HG02571 (cell line): ENCODE measurements around the gene TMEM95.

Source experiments
- ATAC-seq: cut with Tn5 transposase; IDR thresholded peaks from one replicate; pipeline ENCODE4 v1.9.1; 2021; ENCODE audit warnings: mild to moderate bottlenecking, moderate library complexity; ENCODE audit not compliant: unreplicated experiment

The TMEM95 gene

DNA sequence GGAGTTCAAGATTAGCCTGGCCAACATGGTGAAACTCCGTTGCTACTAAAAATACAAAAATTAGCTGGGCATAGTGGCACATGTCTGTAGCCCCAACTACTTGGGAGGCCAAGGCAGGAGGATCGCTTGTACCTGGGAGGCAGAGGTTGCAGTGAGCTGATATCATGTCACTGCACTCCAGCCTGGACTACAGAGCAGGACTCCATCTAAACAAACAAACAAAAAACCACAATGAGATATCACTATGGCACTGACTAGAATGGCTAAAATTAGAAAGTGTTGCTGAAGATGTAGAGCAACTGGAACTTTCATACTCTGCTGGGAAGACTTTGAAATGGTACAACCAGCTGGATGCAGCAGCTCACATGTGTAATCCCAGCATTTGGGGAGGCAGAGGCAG lies 19.4 kb downstream of the TMEM95 start:
- ATAC-seq = no peak

DNA sequence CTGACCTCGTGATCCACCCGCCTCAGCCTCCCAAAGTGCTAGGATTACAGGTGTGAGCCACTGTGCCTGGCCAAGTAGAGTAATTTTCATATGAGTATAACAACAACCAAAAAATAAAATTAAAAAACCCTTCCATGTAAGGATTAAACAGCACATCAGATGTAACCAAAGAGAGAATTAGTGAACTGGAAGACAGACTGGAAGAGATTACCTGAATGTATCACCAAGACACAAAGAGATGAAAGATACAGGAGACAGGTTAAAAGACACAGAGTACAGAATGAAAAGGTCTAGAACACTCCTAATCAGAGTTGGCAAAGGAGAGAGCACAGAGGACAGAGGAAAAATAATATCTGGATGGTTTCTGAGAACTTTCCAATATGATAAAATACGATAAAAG lies 24.2 kb downstream of the TMEM95 start:
- ATAC-seq = no peak

DNA sequence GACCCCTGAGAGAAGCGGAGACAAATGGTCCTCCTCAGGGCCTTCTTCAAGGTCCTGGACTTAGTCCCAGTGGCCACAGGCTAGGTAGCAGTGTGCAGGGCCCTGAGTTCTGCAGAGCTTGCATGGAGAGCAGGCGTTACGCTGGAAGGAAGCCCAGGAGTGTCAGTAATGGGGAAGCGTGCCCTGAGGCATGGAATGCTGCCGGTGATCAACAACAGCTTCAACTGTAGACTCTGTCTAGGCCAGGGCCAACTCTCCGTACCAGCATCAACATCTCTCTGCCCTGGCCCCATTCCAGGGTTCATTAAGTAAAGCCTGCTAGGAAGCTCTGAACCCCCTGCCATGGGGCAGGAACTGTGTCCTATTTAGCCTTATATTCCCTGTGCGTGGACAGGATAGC lies 25.4 kb downstream of the TMEM95 start:
- no peak for ATAC-seq

DNA sequence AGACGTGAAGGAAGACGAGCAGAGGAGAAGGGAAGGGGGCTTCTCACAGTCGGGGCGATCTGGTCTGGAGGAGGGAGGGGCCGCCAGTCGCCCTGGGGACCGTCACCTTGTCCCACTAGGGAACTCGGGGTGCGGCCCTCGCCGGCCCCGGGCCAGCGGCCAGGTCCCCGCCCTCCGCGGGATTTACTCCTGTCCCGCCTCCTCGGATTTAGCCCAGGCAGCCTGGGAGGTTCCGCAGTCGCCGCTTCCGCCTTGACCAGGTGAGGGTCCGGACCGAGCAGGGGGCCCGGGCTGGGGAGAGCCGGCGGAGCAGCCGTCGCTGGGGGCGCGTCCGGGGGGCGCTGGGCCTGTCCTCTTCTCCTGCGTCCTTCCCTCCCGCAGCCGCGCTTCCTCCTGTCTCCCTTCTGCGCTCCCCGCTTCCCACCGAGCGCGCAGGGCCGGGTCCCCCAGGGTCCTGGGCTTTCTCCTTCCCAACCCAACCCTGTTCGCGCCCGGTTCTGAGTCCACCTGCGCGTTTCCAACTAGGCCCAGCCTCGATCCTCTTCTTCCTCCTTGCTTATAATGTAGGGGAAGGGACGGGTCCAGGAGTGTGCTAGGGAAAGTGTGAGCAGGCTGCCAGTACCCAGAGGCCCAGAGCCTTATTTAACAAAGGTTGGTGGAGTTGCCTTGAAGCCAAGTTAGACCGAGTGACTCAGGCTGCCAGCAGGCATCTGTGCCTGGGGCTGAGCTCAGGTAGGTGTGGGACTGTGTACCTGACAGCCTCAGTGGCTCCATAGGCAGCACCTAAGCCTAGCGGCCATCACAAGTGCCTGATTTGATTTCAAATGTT lies 26.1 kb downstream of the TMEM95 start, which contains the start of gene TNK1:
TSS of gene TNK1 (plus strand) at position 235 of the 829 bp plus-strand sequence. CDS start 1,838 bp downstream, outside the sequence.
- no peak for ATAC-seq

DNA sequence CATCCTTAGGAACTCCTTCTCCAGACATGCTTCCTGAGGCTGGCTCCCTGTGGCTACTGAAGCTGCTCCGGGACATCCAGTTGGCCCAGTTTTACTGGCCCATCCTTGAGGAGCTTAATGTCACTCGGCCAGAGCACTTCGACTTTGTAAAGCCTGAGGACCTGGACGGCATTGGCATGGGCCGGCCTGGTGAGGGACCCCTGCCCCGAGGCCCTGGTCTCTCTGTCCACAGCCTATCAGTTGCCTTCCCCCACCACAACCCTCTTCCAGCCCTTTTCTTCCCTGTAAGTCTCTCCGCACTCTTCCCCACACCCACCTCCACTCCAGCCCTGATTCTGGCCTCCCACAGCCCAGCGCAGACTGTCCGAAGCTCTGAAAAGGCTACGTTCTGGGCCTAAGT lies 27.9 kb downstream of the TMEM95 start:
- no peak for ATAC-seq

DNA sequence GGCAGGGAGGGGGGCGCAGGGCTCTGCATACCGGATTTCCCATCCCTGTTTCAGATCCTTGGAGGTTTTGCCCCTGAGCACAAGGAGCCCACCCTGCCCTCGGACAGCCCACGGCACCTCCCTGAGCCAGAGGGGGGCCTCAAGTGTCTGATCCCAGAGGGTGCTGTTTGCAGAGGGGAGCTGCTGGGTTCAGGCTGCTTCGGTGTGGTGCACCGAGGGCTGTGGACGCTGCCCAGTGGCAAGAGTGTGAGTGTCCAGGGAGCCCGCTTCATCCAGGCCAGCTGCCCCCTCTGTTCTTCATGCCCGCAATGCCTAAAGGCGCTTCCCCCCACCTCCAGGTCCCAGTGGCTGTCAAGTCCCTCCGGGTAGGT lies 28.4 kb downstream of the TMEM95 start:
- ATAC-seq = no peak

DNA sequence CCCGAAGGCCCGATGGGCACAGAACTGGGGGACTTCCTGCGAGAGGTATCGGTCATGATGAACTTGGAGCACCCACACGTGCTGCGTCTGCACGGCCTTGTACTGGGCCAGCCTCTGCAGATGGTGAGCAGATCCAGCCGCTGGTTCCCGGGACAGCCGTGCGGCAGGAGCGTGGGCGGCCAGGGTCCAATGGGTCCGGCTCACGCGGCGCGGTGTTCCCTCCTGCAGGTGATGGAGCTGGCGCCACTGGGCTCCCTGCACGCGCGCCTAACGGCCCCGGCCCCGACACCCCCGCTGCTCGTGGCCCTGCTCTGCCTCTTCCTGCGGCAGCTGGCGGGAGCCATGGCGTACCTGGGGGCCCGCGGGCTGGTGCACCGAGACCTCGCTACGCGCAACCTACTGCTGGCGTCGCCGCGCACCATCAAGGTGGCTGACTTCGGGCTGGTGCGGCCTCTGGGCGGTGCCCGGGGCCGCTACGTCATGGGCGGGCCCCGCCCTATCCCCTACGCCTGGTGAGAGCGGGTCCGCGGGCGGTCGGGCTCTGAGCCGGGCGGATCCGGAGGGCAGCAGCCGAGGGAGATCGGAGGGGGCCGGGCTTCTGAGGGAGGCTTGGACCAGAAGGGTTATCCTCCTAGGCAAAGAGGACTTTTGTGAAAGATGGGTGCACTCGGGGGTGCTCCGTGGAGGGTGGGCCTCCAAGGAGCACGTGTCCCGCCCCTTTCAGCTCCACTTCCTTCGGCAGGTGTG lies 29.0 kb downstream of the TMEM95 start:
- no peak for ATAC-seq

DNA sequence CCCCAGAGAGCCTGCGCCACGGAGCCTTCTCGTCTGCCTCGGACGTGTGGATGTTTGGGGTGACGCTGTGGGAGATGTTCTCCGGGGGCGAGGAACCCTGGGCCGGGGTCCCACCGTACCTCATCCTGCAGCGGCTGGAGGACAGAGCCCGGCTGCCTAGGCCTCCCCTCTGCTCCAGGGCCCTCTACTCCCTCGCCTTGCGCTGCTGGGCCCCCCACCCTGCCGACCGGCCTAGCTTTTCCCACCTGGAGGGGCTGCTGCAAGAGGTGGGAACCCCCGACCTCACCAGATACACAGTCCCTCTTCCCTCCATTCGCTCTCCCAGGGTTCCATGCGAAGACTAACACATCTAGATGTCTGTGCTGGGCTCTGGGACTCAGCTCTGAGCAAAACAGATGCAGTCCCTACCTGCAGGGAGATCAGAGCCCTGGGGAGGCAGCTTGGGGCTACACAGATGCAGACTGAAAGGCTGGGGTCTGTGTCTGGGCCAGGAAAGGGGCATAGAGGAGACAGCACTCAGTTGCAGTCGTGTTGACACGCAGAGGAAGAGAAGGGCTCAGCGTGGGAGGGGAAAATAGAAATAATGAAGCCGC lies 29.6 kb downstream of the TMEM95 start:
- no peak for ATAC-seq

DNA sequence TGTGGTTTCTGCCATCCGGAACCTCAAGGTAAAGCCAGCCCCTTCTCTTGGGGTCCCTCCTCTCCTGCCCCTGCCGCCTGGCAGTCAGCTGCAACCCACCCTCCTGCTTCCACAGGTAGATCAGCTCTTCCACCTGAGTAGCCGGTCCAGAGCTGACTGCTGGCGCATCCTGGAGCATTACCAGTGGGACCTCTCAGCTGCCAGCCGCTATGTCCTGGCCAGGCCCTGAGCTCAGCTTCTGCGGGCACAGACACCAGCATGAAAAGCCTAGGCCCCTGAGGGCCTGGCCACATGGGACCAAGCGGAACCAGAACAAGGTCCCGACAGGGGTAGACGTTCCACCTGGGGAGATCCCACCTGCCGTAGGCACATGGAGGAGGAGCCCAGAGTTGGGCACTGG lies 33.9 kb downstream of the TMEM95 start:
- ATAC-seq = no peak

DNA sequence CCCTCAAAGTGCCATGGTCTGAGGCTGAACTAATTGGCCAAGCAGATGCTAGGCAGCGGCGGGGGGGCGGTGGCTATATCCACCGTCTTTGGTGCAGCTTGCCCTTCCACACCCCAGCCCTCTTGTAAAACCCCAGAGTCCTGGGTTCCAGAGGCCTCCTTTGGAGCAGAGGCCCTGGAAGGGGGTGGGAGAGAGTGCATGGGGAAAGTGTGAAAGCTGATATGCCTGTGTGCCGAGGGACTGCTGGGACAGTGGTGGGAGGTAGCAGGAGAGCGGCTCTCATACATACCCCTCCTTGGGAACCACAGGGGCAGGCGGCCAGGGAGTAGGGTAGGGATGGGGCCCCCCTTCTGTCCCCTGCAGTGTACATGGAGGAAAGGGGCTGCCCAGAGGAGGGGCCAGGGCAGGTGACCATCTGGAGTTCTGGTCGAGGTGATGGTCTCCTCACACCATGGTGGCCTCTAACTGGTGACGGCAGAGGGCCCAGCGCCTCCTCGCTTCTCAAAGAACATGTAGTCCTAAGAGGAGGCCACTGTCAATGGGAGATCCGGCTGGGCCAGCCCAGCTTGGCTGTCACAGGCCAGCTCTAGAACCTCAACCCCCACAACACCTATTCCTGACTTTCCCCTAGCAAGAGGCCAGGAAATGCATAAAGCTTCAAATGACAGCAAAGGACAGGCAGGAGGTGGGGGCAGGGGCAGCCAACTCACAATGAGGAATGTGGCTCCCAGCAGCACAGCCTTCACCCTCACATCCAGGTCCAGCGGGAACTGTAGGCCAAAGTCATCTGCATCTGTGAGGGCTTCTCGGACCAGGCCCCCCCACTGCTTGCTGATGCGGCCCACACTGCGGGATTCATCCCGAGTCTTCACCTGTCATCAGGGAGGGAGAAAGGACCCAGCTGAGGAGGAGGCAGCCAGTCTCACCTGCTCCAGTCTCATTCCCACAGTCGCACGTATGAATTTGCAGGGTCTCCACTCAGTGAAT lies 35.3 kb downstream of the TMEM95 start:
- no peak for ATAC-seq

DNA sequence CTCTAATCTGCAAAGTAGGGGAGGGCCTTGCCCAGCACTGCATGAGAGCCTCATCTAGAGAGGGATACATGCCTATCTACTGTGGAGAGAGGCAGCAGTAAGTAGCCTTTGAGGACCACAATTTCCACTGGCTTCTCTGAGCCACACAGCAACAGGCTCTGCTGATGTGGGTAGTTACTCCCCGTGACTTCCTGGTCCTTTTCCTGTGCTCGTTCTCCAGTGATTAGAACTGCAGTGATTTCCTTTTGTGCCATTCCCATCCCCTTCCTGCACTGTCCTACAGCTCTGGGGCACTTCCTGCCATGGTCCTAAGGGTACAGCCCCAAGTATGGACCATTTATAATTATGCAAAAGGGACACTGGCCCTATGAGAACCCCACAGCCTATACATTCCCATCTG lies 36.4 kb downstream of the TMEM95 start:
- no peak for ATAC-seq

DNA sequence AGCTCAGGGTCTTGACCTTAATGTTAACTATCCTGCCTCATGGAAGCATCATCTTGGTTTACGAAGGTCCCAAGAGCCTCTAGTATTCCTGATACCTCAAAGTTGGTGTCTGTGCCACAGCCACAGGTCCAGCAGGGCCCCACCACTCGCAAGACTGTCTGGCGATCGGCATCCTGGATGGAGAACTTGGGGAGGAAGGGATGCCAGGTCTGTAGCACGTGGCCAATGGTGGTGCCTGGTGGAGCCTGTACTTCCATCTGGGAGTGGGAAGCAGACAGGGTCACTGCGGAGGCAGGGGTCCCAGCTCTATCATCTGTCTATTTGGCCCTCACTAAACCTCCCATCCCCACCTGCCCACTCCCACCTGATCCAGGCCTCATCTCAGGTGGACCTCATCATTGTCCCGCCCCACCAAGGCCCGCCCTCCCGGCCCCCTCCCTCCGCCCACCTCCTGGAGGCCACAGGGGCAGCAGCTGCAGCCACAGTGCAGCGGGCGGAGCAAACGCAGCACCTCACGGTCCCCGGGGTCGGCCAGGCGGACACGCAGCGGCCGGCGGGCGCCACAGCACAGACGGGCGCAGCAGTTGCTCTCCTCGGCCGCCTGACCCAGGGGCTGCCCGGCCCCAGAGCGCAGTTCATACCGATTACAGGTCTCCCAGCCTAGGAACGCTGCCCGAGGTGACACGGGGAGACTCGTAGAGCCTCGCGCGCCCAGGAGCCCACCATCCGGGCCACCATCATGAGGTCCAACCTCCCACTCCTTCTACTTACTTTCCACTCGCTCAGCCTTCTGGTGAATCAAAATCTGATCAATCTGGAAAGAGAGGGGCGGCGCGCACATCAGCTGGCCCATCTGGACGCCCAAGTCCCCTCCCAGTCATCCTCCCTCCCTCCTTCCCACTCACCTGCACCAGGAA lies 38.0 kb downstream of the TMEM95 start:
- no peak for ATAC-seq

DNA sequence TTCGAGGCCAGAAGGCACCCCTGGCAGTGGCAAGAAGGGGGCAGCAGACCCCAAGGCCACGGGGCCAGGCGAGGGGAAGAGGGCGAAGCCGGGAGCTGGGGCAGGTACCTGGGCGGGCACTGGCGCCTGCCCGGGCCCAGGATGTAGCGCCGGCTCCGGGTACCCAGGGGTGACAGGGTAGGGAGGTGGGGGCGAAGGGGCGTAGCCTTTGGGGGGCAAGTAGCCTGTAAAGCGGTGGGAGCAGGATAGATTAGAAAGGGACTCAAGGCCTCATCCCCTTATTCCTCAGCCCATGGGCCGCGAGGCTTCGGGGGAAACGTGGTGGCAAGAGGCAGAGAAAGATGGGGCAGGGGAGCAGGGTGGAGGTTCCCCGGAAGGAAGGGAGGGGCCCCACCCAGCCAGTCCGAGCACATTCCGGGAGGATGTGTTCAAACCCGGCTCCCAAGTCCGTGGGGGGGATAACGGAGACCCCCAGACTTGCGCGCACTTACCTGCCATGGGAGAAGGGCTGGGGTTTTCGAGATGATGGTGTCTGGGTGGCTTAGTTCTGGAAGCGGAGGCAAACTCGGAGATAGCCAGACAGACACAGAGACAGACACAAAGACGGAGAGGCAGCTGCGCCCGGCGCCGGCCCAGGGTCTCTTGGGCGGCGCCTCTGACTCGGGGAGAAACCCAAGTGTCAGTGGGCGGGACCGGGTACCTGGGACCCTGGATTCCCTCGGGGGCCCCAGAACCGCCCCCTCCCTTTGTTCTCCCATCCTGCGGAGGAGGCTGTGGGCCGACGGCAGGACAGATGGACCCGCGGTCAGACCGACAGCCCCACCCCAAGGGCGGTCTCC lies 38.9 kb downstream of the TMEM95 start:
- peak; percentile 43 for ATAC-seq

DNA sequence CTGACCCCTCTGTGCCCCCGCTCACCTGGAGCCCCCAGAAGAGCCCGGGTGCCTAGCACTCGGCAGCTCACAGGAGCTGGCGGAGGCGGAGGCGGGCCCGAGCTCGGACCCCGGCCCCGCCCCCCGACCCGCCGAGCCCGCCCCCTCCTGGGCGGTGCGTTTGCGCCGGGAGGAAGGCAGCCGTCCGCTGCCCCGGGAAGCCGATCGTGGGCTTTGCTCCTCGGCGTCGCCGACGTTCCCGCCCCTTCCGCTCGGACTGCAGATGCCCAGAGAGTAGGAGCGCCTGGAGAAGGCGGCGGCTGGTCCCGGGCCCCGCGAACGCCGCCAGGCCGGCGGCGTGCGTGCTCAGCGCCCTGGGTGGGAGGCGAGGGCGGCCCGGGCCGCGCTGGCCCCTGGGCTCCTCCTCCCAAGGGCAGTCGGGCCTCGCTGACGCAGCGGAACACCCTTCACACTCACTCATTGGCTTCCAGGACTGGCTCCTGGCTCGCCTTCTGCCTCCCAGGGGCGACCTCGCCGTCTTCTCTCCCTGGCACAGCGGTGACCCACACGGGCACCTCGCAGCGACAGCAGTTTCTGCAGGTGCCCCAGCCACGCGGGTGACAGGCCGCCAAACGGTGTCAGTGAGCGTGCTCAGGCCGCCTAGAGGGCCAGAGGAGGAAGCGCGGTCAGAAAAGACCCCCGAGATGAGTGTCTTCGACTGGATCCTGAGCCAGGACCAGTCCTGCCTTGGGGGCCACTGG lies 39.7 kb downstream of the TMEM95 start, which contains the start of gene PLSCR3:
TSS of gene PLSCR3 (minus strand) at position 74 of the 740 bp plus-strand sequence. CDS start 415 bp downstream, outside the sequence.
- peak; percentile 62 for ATAC-seq

DNA sequence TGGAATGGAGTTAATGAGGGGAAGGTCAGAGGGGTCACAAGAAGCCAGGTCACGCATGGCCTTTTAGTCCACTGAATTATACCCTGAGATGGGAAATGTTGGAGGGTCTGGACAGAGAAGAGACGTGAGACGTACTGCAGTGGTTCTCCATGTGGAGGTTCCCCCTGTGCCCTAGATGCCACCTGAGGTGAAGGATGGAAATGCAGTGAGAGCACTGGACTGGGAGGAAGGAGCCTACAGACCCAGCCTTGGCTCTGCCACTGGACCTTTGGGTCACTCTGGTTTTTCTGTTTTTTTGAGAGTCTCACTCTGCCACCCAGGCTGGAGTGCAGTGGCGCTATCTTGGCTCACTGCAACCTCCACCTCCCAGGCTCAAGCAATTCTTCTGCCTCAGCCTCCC lies 41.2 kb downstream of the TMEM95 start:
- ATAC-seq = no peak

DNA sequence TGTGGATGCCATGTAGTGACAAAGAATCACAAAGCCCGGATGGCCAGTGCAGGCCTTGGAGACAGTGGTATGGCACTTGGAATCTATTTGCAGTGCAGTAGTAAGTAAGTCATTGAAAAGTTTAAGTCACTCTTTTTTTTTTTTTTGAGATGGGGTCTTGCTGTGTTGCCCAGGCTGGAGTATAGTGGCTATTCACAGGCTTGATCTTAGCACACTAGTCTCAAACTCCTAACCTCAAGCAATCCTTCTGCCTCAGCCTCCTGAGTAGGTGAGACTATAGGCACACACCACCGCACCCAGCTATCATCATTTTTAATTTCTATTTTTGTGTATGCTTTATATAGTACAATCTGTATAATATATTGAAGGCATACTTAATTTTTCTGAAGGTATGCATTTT lies 43.7 kb downstream of the TMEM95 start:
- no peak for ATAC-seq

DNA sequence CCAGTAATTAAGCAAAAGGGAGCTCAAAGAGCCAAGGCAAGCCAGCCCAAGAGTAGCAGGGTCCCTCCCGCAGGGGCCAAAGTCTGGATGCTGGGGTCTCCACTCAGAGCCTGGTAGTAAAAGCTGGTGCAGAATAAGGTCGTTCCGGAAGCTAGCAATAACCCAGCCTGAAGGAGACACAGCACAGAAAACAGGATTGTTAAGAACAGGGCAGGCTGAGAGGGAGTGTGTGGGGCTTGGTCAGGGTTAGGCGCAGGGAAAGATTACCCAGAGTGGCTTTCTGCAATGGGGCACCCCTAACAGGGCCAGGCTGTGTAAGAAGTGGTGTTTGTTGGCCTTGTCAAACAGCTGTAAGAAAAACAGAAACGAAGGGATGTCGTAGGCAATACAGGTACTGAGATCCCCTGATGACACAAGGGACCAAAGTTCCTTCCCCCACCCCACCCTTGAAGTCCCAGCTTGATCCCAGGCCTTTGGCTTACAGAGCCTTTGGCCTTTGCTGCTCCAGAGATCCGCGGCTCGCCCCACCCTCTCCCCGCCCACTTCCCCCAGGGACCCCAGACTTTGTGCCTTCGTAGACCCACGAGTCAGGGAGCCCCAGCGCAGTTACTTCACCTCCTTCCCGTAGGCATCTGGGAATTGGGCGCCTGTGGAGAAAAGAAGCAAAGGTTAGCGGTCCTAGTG lies 48.2 kb downstream of the TMEM95 start:
- no peak for ATAC-seq

DNA sequence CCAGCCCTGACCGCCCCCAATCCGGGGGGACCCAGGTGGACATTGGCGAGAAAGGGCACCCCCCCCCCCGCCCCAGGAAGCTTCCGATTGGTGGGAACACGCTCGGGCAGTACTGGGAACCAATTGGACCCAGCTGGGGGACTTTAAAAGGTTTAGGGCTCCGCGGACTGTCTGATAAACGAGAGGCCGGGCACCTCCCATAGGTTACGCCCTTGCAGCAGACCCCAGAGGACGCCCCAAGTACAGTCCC lies 48.7 kb downstream of the TMEM95 start:
- ATAC-seq = peak; percentile 3
